NCI-H774 (cell line): Measurements from ENCODE around the gene ADSS1.

Source experiments
- DNase-seq: peaks from one replicate; lab custom pipeline; 2025; lab: John Stamatoyannopoulos, UW

Gene ADSS1

GRCh38 chr14:104796687-104797081 lies 72.7 kb downstream of the ADSS1 start:
- DNase-seq = no peak
